ENCODE measurements around the gene SIRT2. TPM values are rescaled to one million over a fixed set of nuclear protein-coding genes. Genes with fewer than 3 reads are reported as not detected.

Gene SIRT2
- polyA plus RNA-seq, 1 donor = 41.7 TPM

- no peak for DNase-seq
Measured at GRCh38 chr19:38845374-38846024, 53.9 kb downstream of the SIRT2 start.

DNA sequence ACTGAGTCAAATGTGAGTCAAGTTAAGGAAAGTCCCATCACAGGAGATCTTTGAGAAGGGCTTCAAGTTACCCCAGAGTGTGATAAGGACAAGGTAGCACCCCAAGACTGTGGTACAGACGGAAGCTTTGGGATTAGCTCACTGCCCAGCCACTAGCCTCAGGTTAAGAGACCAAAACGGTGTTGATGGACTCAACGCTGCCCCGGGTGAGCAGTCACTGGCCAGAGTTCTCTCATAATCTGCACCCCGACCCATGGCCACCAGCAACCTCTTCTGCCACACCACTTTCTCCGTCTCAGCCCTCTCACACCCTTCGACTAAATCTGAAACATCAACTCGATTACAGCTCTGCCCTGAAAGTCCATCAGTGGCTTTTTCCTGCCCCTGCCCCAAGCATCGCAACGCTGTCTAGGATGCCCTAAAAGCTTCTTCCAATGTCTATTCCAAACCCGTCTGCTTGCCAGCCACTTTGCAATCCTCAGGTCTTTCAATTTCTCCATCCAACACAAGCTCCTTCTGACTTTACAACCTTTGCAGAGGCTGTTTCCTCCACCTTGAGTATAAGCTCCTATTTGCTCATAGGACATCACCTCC lies 55.2 kb downstream of the SIRT2 start:
- no peak for DNase-seq

DNA sequence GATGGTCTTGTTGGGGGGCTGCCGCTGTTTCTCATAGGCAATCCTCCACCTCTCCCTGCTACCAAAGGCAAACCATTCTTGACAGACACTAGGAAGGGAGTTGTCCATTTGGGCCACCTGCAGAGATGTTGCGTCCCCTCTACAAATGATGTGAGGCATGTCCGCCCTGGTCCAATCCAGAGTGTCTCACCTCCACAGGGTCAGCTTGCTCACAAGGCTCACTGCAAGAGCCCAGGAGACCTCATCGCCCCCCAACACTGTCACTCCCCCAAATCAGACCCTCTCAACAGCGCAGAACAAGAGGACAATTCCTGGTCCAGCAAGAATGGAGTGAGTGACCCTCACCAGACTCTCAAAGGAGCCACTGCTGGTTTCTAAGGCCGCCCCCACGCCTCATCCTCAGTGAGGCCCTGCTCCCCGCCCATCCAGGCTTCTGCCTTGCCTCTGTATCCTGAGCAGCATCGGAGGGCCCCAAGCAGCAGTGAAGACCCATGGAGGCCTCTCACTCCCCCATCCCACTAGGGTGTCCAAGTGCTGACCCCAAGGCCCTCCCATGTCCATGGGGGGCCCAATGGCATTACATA lies 56.2 kb downstream of the SIRT2 start:
- DNase-seq = no peak

- DNase-seq = no peak
Measured at GRCh38 chr19:38842439-38843174, 56.8 kb downstream of the SIRT2 start.

DNA sequence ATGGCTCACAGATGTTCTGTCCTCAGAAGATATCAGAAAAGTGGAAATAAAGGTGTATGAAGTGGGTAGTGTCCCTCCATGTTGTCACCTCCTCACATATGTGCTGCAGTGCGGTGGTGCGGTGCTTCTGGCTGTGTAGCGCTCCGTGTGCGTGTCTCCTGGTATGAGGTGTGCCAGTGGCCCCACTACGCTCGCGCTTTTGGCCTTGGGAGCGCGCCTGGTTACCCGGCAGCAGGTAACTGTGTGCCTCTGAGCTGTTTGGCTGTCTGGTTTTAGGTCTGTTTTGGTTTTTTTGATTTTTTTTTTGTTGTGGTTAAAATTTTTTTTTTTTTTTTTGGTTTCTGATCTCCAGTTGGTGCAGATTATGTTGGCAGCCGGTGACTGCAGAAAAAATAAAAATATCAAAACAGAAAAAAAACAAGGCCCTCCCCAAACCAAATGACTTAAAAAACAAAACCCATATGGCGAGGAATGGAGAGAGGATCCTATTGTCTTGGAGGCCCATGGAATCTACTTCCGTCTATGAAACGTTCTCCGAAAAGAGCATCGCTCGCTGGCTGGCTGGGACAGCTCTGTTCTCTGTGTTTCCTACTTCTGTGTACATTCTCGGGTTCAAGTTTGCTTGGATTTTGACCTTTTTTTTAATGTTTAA lies 57.5 kb downstream of the SIRT2 start:
- no peak for DNase-seq

DNA sequence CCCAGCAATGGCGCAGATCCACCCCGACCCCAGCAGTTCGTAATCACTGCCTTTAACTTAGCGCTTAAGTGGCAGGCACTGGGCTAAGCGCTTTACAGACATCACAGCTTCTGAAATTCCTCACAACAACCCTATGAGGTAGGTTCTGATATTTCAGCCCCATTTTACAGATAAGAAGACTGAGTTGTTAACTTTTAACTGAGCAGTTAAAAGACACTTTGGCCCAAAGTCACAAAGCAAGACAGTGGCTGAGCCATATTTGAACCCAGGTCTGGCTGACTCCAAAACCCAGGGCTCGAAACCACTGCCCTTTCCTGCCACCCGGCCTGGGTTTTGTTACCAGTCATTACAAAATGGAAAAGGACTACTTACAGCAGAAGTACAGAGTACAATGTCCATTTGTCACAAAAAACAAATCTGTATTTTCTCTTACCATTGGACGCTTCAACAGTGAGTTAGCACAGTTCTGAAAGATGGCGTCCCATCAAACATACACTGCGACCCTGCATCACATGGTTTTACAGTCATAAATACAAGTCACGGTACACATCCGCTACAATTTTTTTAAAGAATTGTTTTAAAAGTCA lies 58.1 kb downstream of the SIRT2 start:
- no peak for DNase-seq

DNA sequence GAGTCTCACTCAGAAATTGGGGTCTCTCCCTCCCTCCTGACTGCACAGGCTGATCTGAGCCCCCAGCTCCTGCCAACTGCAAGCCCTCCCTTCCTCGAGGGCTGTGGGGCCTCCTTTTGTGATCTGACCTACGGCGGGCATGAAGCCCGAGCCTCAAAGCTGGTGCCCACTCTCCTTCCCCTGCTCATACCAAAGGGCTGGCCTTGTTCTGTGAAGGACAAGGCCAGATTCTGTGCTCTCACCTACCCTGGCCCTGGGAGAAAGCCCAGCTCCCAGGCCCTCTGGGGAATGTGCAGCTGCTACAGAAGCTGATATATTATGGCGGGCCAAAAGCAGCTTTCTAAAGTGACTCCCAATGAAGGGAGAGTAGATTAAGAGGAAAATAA lies 58.8 kb downstream of the SIRT2 start:
- DNase-seq = no peak

DNA sequence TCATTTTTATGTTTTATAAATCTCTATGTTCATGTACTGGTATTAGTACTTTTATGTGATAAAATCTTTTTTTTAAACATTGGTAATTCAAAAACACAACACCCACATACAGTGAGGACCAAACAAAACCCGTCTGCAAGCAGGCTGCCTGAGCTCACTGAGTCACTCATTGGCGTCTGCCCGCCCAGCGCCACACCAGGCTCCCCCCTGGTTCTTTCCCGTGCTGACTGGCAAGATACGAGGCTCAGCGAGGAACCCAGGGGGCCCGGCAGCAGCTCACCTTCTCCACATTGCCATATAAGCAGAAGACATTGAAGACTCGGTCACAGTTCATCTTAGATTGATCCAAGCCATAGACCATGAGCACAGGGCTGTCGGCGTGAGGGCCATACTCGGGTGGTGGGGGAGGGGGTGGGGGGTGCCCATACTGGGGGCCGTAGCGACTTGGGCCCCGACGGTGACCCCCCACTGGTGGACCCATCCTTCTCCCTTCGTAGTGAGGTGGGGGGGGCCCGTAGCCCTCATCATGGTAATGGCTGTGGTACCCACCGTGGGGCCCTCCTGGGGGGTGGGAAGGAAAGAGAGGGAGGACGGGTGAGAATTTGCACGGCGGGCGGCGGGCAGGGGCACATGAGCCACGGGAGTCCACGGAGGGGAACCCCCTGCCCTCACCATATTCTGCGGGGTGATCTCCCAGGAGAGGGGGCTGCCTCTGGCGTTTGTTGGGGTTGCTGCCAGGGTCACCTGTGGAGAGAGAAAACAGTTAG lies 59.4 kb downstream of the SIRT2 start:
- DNase-seq = no peak

GRCh38 chr19:38838986-38839761 lies 60.2 kb downstream of the SIRT2 start:
- DNase-seq = no peak

DNA sequence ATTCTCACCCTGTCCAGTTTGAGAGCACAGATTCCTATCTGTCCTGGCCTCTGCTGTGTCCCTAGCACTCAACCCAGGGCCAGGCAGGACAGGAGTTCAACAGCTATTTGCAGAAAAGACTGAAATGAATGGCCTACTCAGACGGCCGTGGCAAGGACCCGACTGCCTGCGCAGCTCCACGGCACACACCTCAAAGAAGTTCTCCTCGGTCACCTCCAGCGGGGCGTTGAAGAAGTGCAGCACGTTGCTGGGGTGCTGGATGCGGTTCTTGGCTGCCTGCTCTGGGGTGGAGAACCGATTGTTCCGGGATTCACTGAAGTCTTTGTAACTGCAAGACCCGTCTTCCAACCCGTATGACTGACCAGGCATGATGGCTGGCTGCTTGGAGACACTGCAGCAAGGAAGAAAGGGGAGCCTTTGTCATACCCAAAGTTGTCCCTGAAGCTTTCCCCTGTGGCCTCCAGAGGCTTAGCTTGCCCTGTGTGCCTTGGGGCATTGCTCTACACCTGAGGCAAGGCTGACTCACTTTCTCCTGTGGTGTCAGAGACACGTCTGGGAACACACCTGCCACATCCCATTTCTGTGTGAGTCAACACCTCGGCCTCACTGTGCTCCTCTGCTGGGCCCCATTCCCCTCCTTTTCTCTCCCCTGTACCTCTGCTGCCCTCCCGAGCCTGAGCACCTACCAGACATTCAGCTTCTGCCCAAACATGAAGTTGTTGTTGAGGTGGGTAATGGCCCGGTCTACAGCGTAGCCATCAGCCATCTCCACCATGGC lies 61.0 kb downstream of the SIRT2 start:
- DNase-seq = no peak

GRCh38 chr19:38837656-38838121 lies 61.7 kb downstream of the SIRT2 start:
- no peak for DNase-seq

GRCh38 chr19:38836983-38837626 lies 62.3 kb downstream of the SIRT2 start:
- no peak for DNase-seq

DNA sequence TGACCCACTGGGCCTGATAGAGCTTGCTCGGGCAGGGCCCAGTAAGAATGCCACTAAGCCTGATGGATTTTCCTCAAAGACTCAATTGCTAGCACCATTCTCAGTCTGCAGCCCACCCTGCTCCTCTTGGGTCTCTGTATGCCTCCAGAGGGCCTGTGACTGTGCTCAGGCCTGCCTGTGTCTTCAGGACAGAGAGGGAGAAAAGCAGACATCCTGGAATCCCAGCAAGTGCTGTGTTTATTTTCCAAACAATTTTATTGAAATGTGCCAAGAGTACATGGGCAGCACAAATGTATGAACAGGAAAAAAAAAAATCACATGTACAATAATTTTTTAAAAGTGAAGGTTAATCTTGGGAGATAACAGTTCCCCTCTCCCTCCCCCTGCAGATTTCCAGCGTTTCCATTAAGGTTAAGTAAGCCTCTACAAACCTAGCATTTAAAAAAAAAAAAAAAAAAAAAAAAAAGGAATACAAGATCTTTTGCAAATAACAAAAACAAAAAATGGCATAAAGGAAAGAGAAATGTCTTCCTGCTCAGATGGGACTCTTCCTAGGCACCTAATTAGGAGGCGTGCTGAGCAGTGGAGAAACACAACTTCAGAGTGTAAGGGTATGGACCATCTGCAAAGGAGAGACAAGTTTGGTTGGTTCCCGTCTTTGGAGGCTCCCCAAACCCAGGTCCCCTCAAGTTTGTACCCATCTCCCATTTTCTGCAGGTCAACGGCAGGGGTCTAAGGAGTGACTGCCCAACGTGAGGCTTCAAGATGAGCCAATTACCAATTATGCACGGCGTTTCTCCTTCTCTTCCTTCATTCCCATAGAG lies 63.0 kb downstream of the SIRT2 start:
- no peak for DNase-seq

GRCh38 chr19:38834590-38834989 lies 64.8 kb downstream of the SIRT2 start:
- DNase-seq = no peak

DNA sequence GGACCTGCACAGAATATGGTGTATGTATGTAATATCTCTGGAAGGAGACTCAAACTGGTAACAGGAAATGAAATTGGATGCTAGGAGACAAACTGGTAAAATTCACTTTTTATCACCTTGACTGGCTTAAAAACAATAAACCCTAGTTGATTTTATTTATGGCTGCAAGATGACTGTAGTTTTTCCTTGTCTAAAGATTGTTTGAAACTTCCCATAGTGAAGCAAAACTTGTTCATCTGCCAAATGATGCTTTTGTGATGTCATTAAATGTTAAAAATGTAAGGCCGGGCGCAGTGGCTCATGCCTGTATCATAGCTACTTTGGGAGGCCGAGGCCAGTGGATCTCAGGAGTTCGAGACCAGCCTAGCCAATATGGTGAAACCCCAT lies 65.3 kb downstream of the SIRT2 start:
- DNase-seq = no peak

DNA sequence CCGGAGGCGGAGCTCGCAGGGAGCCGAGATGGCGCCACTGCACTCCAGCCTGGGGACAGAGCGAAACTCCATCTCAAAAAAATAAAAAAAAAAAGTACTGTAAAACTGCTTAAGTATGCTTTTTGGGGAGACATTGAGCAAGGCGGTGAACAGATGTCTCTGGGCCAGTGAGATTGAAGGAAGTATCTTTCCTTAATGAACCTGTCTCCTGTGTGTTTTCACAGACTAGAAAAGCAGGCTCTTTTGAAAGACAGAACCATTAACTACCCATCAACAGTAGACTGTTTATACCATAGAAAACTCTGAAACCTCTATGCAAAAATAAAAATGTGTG lies 66.4 kb downstream of the SIRT2 start:
- no peak for DNase-seq

GRCh38 chr19:38831142-38831605 lies 68.2 kb downstream of the SIRT2 start:
- peak; percentile 53 for DNase-seq

GRCh38 chr19:38830039-38830733 lies 69.2 kb downstream of the SIRT2 start:
- DNase-seq = no peak

Data from left kidney (tissue), 2 donors.